Stimulated activated CD4-positive, alpha-beta T cell treated with anti-CD3 and anti-CD28 coated beads, Interleukin-15, amount 100 ng/mL, for 1 hour (primary cell): ENCODE data around the gene AAGAB.
A peak's percentile ranks its signal among the peaks of the same experiment; 100 is the strongest.
"Not testable (repeated sequence)": the region's sequence is repeated elsewhere in the genome, so short reads cannot be mapped to it uniquely, and the experiment has no call there.

Experiments
- DNase-seq, 2 donors: peaks; one replicate each; pipeline ENCODE4 v3.0.0-alpha.2; 2020; ENCODE audit warnings: low read depth in 1 of 2, low spot score in 1 of 2

Gene AAGAB

GRCh38 chr15:67254238-67255175 lies at the start of gene AAGAB, which contains the start of gene IQCH:
TSS of gene AAGAB (minus strand) at chr15:67254661. CDS start at chr15:67254631, 30 bp downstream.
TSS of gene IQCH (plus strand) at chr15:67254786. CDS start at chr15:67254897, 111 bp downstream.
- peak; percentile 94 to 96 for DNase-seq

DNA sequence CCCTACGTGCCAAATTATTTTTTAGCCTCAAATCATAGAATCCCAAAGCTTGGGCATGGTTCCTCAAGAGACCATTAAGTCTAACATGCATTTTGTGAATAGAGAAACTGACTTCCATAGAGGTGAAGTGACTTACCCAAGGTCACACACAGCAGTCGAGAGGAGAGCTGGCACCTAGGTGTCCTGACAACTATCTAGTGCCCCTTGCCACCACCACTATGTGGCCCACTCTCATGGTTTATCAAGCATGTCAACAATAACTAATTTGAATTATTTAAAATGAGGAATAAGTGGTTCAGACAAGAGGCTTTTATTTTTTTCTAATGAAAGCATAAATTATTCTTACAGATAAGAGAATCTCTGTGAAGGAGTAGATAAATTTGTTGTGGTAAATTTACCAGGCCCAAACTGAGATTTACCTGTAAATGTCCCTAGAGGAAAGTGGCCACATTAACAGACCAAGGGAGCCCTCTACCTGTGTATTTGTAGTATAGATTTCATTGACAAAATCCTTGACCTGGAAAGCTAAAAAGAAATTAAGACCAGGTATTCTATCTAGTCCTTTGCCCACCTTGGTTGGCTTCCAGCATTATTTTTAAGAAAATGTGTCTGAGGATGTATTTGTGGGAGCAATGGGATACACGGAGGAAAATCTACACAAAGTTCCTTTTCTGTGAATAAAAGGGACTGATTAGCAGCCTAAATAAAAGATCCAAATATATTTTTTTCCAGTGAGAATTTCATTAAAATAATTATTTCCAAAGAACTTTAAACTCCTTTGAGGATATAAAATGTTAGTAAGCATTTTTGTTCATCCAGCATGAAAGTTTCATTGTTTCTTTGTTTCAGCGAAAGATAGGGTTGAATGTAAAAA lies 49.3 kb upstream of the AAGAB start:
- DNase-seq: no peak

DNA sequence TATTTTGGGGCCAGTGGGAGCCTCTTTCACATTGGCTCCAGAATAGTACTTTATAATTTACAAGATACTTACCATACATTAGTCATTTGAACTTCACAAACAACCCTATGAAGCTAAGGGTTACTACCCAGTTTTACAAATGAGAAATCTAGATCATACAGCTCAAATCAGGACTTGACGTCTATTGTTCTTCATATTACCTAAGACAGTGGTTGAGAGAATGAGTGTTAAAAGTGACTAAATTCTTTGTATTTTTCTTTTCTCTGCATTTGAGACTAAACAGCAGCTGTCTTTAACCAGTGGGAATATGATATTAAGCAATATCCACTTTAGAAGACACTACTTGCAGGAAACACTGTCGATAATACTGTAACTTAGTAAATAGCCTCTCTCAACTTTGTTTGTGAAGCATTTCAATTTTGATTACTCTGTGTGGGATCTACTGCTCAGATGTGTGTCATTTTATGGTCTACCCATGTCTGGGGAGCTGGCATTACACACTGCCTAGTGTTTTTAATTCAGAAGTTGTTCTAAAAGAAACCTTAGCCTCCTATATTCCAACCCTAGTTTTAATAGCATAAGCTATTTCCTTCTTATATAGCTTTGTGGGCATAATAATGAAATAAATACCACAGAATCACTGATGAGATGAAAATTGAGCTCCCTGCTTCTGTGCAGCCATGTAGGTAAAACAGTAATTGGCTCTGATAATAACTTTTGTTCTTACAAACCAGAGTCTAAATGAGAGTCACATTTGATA lies 46.0 kb upstream of the AAGAB start:
- DNase-seq: no peak

- DNase-seq: no peak
Observed at GRCh38 chr15:67296684-67297083, 42.2 kb upstream of the AAGAB start.

- DNase-seq: no peak
Observed at GRCh38 chr15:67296188-67296587, 41.7 kb upstream of the AAGAB start.

DNA sequence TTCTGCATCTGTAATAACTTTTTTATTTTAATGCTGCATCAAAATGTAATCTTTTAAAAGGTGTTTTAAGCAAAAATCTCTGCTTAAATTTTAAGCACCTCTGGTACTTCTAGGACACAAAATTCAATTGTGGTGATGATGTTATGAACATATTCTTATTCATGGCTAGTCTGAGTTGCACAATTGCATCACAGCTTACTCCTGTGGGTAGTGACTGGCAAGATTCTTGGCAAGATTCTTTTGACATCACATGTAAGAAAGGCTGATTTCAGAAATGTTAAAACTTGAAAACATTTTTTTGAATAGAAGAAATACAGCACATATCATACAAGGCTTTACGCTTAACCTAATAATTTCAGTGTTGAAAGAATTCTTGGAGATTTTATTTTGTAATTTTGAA lies 35.9 kb upstream of the AAGAB start:
- DNase-seq: no peak

GRCh38 chr15:67286400-67286799 lies 31.9 kb upstream of the AAGAB start:
- not testable (repeated sequence) for DNase-seq

DNA sequence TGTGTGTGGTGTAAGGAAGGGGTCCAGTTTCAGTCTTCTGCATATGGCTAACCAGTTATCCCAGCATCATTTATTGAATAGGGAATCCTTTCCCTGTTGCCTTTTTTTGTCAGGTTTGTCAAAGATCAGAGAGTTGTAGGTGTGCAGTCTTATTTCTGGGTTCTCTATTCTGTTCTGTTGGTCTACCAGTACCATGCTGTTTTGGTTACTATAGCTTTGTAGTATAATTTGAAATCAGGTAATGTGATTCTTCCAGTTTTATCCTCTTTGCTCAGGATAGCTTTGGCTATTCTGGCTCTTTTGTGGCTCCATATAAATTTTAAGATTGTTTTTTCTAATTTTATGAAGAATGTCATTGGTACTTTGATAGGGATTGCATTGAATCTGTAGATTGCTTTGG lies 31.2 kb upstream of the AAGAB start:
- DNase-seq: not testable (repeated sequence)

DNA sequence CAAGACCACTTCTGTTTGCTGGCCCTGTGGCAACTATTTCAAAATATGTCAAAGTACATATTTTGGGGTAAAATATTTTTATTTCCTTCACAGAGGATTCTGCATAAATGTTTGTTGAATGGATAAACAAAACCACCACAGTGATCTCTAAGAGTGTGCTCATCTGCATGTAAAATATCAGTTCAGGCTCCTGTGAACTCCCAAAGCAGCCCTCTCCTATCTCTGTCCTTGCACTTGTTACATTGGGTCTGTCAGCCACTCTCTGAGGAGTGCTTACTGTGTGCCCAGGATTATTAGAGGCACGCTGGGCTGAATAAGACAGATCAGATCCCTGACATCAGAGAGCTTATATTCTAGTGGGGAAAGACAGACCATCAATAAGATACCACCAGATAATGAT lies 27.3 kb upstream of the AAGAB start:
- DNase-seq: no peak

DNA sequence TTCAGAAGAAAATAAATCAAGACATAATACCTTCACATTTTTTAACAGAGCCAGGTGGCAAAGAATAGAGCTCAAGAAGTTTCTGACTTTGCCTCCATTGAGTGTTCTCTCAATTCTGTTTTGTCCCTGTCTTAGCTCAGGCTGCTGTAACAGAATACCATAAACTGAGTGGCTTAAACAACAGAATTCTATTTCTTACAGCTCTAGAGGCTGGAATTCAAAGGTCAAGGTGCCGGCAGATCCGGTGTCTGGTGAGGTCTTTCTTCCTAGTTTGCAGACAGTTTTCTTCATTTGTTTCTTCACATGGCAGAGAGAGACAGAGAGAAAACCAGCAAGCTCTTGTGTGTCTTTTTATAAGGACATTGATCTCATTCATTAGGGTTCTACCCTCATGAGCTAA lies 25.8 kb upstream of the AAGAB start:
- DNase-seq: no peak

DNA sequence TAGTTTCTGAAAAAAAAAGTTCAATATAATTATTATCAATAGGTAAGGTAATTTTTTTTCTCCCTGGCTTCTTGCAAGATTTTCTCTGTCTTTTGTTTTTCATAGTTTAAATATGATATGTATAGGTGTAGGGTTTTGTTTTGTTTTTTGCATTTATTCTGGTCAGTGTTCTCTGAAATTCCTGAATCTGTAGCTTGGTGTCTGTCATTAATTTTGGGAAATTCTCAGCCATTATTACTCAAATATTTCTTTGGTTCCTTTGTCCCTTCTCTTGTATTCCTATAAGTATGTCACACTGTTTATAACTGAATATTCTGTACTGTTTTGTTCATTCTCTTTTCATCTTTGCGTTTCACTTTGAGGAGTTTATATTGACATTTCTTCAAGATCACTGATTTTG lies 22.2 kb upstream of the AAGAB start:
- DNase-seq: no peak

DNA sequence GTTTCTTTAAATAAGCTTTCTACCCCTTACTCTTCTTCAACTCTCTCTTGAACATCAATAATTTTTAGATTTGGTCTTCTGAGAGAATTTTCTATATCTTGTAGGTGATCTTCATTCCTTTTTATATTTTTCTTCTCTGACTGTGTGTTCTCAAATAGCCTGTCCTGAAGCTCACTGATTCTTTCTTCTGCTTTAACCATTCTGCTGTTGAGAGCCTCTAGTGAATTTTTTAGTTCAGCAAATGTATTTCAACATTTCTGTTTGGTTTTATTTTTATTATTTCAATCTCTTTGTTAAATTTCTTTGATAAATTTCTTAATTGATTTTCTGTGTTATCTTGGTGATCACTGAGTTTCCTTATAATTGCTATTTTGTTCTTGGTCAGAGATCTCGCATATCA lies 19.8 kb upstream of the AAGAB start:
- DNase-seq: no peak

DNA sequence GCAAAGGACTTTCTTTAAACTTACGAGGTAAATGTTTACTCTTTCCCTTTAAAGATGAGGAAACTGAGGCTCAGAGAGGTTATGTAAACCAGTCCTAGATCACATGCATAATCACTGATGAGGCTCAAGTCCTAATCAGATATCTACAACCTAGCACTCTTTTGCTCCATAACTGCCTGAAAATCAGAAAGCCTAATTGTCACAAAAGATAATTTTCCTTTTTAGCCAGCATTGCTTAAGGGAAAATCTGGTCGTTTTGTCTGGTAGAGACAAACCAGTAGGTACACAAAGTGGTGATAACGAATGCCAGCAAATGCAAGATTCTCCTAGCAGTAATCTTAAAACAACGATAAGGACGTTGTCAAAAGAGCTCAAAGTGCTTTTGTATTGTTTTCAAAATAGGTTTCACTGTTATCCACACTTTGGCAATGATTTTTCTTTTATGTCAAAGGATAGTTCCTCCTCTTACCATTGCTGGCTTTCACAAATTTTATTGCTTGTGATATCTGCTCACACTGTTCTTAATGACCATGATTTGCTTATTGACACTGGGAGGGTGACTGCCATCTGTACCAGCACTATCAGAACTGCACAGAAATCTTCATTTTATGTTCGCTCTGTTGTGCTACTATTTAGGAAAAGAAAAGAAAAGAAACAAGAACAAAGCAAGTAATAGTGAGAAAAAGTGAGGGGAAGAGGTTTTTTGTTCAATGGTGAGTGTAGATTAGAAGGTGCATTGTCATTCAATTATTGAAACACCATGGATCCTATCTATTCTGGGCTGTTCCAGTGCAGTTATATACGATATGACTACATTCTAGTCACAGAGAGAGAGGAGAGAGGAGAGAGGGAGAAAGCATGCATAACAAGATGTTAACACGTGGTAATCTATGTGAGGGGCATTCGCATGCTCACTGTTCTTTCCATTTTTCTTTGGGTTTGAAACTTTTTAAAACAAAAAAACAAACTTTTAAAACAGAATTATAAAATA lies 13.8 kb upstream of the AAGAB start:
- no peak for DNase-seq

DNA sequence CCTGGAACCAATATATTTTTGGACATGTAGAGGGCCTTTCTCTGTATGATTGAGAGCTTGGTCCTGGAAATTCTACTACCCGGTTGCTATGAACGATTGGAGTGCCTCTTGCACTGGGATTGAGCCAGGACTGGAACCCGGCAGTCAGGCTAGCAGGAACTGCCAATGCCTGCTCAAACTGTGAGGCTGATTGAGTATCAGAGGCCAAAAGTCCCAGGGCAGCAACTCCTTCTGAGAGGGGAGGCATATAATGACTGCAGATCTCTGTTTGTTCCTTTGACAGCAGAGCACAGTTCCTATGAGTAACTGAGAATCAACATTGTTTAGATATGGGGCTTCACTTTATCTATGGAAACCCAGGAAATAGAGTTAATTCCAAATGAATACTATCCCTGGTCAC lies 13.0 kb upstream of the AAGAB start:
- DNase-seq: no peak

- no peak for DNase-seq
Observed at GRCh38 chr15:67266870-67267269, 12.4 kb upstream of the AAGAB start.

DNA sequence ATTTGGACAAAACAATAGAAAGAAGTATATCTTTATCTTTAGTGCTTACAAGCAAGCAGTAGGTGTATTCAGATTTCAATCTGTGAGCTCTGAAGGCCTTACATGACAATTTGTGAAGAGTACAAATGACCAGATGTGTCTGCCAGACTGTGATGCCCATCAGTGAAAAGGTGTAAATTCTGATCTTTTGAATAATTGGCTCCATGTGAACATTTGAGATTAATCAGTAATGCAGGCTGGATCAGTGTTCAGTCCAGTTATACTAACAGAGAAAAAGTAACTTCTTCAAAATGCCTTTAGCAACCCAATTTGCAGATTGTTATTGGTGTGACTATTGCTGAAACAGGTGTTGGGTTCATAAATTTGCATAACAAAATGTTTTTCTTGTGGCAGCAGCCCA lies 5.3 kb upstream of the AAGAB start:
- DNase-seq: no peak

DNA sequence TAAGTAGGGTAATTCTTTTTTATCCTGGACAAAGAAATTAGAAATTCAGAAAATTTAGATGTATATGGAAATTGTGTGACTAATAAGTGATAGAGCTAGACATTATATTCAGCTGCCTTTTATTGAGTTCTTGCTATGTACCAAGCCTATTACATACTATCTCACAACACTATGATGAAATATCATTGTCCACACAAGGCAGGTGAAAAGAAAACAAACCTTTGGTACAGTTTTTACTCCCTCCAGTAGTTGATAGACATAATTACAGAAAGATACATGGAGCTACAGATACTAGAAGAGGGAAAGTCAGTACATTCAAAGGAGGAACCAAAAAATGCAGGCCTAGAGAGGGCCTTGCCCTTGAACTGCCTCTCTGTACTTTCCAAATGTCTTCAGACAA lies 4.9 kb upstream of the AAGAB start:
- no peak for DNase-seq

GRCh38 chr15:67258412-67258811 lies 4.0 kb upstream of the AAGAB start:
- DNase-seq: not testable (repeated sequence)

GRCh38 chr15:67256051-67256450 lies 1.6 kb upstream of the AAGAB start:
- DNase-seq: no peak
